ENCODE results near the gene PPIA.

DNA sequence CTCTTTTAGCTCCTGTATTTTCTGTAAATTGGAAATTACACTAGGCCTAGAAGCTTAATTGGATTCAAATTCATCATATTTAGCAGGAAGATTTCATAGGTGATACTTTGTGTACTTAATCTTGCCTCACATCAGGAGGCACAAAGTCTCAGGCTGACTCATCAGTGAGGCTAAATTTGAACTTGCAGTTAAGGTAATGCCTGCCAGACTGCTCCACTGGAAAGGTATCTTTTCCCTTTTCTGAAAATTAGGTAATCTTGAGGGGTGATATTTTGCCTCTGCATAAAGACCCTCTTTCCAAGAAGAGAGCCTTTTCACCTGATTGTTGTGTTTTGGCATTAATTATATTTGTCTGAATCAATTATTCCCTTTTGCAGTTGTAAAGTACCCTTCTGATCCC is 14.6 kb downstream of the PPIA start:
- TF ChIP-seq POLR2AphosphoS5 (IDR thresholded peaks at IDR 0.05) = no peak
- no peak for TF ChIP-seq CTCF (IDR thresholded peaks at IDR 0.05)
- TF ChIP-seq POLR2A (IDR thresholded peaks at IDR 0.05) = no peak
- no peak for TF ChIP-seq EP300 (IDR thresholded peaks at IDR 0.05)
